K562 treated with DMSO at 1 percent for 12 hours (cell line): Measurements from ENCODE around the gene ERCC6L2. TPM values are rescaled to one million over a fixed set of nuclear protein-coding genes. Genes with fewer than 3 reads are reported as not detected.

Experiments
- total RNA-seq: library from RNA; unstranded; fragments of 300-600 nt; gene quantifications from 2 replicates; pipeline ENCODE4 v1.2.3, GENCODE V29; 2022; ENCODE audit not compliant: insufficient read depth

ERCC6L2 gene
- 3.4 and 14.7 TPM in 2 replicates for total RNA-seq

GRCh38 chr9:95875305-95876137, at the start of gene ERCC6L2:
Gene ERCC6L2 (plus strand): TSS chr9:95875691. CDS start chr9:95876039, 348 bp downstream.

